ENCODE measurements around the gene SSX4. TPM values are rescaled to one million over a fixed set of nuclear protein-coding genes. Genes with fewer than 3 reads are reported as not detected.
"Not testable (repeated sequence)": the region's sequence is repeated elsewhere in the genome, so short reads cannot be mapped to it uniquely, and the experiment has no call there.

Gene SSX4
- total RNA-seq, 1 donor from 2014 or later: not detected

DNA sequence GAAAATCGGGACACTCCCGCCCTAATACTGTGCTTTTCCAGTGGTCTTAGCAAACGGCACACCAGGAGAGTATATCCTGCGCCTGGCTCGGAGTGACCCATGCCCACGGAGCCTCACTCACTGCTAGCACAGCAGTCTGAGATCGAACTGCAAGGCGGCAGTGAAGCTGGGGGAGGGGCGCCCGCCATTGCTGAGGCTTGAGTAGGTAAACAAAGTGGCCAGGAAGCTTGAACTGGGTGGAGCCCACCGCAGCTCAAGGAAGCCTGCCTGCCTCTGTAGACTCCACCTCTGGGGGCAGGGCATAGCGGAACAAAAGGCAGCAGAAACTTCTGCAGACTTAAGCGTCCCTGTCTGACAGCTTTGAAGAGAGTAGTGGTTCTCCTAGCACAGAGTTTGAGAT, 50.4 kb downstream of the SSX4 start:
- not testable (repeated sequence) for H3K36me3 ChIP-seq (ENCODE audit: control insufficient read depth, insufficient read depth, low read length); DNase-seq (ENCODE audit: low read depth); H3K27me3 ChIP-seq (ENCODE audit: control insufficient read depth, insufficient read depth, low read length); H3K4me3 ChIP-seq (ENCODE audit: low read depth, low read length); FAIRE-seq

Other genes with a start within 250 kb of the SSX4 start
- not detected in 2 replicates for gene SSX5, start 186.7 kb upstream of the SSX4 start, total RNA-seq
- not detected in 2 replicates for gene SSX1, start 128.1 kb upstream of the SSX4 start, total RNA-seq
- not detected in 2 replicates for gene SSX3, start 26.8 kb upstream of the SSX4 start, total RNA-seq
- gene SSX4B, start 28.4 kb downstream of the SSX4 start, total RNA-seq: not detected in 2 replicates
- 134 and 348 TPM in 2 replicates for gene SLC38A5, start 86.7 kb downstream of the SSX4 start, total RNA-seq
- 131 and 154 TPM in 2 replicates for gene FTSJ1, start 92.7 kb downstream of the SSX4 start, total RNA-seq
- gene PORCN, start 125.5 kb downstream of the SSX4 start, total RNA-seq: 33.4 and 46.2 TPM in 2 replicates
- 122 and 244 TPM in 2 replicates for gene EBP, start 138.3 kb downstream of the SSX4 start, total RNA-seq
- 3.8 and 3.9 TPM in 2 replicates for gene TBC1D25, start 156.2 kb downstream of the SSX4 start, total RNA-seq
- gene RBM3, start 190.9 kb downstream of the SSX4 start, total RNA-seq: 163 and 177 TPM in 2 replicates
- gene WDR13, start 214.0 kb downstream of the SSX4 start, total RNA-seq: 121 and 164 TPM in 2 replicates